T-helper 2 cell (primary cell): ENCODE measurements around the gene STAB1.

Experiments
- DNase-seq, 5 experiments: peaks; one replicate each; pipeline versions ENCODE4 v3.0.0 to v3.0.0-alpha.2; 2012 to 2022

STAB1 gene

GRCh38 chr3:52537165-52537620, 42.1 kb downstream of the STAB1 start:
- DNase-seq: no peak

- no peak for DNase-seq
Observed at GRCh38 chr3:52537726-52538421, 42.7 kb downstream of the STAB1 start.

DNA sequence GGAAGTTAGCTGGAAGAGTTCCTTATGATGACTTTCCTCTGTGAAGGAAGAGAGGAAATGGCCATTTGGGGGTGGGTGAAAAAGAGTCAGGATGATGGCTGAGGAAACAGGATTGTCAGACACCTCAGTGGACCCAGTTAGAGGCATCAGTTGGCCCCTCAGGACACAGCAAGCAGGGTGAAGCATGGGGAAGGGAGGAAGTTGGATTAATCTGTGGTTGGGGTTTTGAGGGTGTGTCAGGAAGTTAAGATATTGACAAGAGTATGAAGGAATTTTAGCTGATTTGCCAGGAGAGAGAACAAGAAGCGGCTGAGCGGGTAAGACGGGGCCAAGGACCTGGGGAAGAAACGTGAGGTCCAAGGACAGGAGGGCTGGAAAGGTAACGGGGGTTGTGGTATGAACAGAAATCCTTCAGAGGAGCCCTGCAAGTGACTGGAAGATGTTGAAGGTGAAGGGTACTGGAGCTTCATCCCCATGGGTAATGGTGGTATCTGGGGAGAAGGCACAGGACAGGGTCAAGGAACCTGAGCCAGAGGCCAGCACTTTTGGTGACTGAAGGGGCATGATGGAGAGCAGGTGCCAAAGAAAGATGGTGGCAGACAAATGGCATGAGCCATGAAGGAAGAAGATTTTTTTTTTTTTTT, 44.0 kb downstream of the STAB1 start:
- no peak for DNase-seq

DNA sequence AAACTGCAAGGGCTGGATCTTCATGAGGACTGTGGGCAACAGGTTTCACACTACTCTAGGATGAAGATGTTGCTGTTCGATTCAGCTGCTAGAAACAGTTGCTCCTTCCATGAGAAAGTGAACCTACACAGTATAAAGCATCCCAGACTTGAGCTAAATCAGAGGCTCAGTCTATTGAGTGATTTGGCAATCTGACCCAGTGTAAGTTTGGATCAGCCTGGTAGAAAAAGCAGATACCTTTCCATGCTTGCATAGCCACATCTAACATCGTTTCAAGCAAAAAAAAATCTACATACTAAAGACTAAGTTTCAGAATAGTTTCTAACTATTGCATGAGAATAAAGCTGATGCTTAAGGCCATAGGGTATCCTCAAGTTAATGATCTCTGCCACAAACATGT, 45.9 kb downstream of the STAB1 start:
- DNase-seq: no peak

- no peak for DNase-seq
Observed at GRCh38 chr3:52544937-52545336, 49.8 kb downstream of the STAB1 start.

GRCh38 chr3:52546111-52546901, 51.2 kb downstream of the STAB1 start:
- no peak for DNase-seq

DNA sequence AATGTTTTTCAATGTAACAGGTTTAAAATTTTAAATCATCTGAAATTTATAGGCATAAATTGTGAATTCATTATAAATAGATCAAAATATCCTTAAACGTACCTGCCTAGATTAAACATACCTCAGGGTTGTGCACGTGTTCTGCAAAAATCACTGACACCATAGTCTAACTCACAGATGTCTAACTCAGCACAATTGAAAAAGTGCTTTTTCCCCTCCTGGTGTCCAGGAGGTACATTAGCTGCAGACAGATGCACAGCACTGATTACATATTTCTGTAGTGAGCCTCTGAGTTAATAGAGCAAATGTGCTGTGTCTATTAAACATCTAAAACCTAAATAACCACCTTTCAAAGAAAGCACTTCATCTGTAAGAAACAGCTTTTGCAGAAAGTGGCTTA, 52.0 kb downstream of the STAB1 start:
- no peak for DNase-seq

DNA sequence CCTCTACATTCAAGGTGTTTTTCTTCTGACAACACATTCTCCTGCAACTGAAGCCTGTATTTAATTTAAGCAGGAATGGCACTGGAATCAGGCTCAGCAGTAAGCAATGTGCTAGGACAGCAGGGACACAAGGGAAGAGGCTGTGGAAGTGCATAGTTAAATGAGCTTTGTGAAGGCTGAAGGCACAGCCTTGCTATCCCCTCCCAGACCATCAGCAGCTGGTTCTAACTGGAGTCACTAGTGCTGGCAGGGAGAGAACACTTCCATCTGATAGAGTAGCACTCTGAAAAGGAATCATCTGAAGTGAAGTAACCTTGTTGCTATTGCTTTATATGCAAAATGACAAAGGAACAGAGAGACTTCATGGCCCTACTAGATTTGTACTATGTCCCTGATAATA, 56.0 kb downstream of the STAB1 start:
- no peak for DNase-seq

GRCh38 chr3:52552089-52552488, 57.0 kb downstream of the STAB1 start:
- no peak for DNase-seq

- DNase-seq: no peak
Observed at GRCh38 chr3:52554026-52554755, 59.1 kb downstream of the STAB1 start.

DNA sequence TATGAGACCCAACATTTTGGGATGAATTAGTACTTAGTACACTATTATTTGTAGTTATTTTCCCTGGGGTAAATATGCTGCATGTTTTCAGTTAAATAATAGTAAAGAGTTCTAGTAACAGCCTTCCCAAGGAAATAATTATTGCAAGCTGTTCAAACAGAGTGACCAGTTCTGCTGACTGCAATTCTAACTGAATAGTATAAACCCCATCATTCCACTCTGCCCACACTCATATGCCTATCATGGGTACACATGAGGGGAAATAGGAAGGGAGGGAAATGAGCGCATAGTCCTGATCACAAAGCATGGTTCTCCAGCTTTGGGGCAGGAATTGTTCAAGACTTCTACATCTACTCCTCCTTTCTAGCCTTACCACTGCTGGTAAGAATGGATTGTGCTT, 59.9 kb downstream of the STAB1 start:
- no peak for DNase-seq

- no peak for DNase-seq
Observed at GRCh38 chr3:52557011-52557960, 62.1 kb downstream of the STAB1 start.

DNA sequence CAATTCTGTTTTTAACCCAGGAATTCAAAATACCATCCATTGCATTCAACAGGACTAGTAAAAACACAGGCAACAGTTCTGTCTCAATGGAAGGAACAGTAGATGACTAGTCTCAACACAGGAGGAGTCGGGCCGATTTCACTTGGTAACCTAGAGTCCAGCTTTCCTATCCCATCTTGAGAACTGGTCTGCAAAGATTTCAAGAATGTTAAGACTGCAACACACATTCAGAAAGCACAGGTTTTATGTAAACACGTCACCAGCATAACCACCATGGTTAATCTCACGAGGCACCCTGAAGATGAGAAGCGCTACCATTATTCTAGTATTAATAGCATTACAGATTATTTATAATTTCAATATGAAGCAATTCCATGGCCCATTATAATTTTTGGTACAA, 63.3 kb downstream of the STAB1 start:
- no peak for DNase-seq

DNA sequence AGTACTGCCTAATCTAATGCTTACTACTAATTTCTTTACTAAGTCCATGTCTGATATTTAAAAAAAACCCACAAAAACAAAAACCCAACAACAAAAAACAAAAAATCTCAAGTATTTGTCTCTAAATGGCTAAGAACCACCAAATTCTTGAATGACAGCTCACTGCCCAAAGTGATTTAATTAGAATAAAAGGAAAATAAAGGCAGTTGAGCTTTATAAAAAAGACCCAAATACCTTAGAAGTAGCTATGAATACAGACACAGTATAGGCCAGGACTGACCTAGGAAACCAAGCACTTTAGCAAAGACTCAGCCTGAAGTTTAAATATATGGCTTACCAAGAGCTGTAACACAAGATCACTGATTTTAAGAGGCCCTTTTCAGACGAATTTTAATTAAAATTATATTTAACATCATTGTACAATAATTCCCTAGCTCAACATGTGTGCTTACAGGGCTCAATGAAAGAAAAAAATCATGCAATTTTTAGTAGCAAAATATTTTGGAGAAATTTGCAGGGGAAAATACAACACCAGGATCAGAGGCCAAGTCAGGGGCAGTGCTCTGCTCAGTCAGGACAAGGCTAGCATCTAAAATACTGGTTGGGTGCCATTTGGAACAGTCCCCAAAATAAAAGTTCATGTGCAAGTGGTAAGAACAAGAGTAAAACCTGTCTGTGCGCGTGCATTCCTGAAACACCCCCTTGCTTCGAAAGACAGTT, 66.0 kb downstream of the STAB1 start:
- no peak for DNase-seq

- DNase-seq: no peak
Observed at GRCh38 chr3:52563984-52564383, 68.8 kb downstream of the STAB1 start.

- no peak for DNase-seq
Observed at GRCh38 chr3:52568069-52568468, 72.9 kb downstream of the STAB1 start.

DNA sequence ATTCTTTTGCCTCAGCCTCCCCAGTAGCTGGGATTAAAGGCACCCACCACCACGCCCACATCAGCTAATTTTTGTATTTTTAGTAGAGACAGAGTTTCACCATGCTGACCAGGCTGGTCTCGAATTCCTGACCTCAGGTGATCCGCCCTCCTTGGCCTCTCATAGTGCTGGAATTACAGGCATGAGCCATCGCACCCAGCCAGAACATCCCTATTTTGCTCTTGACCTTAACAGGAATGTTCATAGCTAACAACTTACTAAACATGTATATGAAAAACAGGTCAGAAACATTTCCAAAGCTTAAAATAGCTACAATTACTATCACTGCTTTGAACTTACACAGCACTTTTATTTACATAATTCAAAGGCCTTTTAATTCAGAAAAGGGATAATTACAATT, 74.9 kb downstream of the STAB1 start:
- DNase-seq: no peak

- DNase-seq: no peak
Observed at GRCh38 chr3:52572221-52572620, 77.1 kb downstream of the STAB1 start.
